GM10847 (cell line): ENCODE measurements around the gene PRR5L.

Experiments used
- POLR2A ChIP-seq: IDR thresholded peaks from 2 replicates; pipeline ENCODE4 v1.6.1; 2011; ENCODE audit not compliant: insufficient read length; ENCODE audit errors: extremely low read depth

The PRR5L gene

DNA sequence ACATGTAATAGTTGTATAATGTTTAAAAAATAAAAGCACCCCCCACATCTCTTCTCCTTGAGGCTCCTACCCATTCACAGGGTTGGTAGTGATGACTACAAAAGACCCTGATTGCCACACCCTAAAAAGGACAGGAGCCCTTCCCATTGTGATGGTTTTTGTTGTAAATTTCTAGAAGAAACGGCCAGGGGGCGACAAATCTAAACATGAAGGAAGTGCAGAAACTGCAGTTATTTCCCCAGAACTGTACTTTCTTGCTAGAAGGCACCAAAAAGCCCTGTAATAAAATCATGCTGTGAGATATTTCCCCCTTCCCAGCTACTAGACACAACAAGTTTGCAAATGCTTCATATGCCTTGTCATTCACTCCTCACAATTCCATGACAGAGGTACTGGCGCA is 10.8 kb downstream of the PRR5L start:
- no peak for TF ChIP-seq POLR2A

- TF ChIP-seq POLR2A: no peak
Observed at GRCh38 chr11:36308577-36308976, 12.5 kb downstream of the PRR5L start.

- no peak for TF ChIP-seq POLR2A
Observed at GRCh38 chr11:36309779-36310178, 13.7 kb downstream of the PRR5L start.

GRCh38 chr11:36311926-36312595 is 16.0 kb downstream of the PRR5L start:
- no peak for TF ChIP-seq POLR2A

DNA sequence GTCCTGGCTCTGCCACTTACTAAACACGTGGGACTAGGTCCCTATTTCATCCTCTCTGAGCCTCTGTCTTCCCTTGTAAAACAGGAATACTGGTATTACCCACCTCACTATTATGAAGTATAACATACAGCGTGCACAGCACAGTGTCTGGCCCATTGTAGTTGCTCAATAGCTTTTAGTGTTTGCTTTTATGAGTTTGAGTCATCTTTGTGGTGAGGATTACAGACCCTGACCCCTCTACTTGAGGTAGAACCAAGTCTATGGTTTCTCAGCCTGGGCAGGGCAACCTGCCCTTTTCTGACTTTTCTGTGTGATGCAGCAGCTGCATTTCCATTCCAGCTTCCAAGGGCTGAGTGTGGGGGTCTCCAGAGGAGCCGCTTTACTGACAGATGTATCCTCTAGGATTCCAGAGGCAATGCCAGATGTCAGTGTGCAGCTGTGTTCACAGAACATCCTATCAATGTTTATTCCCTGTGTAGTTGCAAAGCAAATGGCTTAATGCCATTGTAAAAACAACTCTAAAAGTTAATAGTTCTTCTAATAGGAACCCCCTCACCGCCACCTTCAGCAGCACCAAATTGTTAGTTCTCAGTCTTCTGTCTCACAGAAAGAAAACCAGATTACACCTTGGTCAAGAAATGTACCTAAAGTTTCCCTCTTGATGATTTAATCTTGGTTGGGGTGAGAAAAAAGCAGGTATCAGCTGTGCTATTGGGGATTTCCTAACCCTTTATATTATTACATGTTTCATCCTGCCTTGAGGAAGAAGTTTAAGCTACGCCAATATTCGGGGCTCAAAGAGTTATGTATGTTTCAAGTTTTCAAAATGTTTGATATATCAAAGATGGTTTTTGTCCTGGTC is 16.8 kb downstream of the PRR5L start:
- no peak for TF ChIP-seq POLR2A

DNA sequence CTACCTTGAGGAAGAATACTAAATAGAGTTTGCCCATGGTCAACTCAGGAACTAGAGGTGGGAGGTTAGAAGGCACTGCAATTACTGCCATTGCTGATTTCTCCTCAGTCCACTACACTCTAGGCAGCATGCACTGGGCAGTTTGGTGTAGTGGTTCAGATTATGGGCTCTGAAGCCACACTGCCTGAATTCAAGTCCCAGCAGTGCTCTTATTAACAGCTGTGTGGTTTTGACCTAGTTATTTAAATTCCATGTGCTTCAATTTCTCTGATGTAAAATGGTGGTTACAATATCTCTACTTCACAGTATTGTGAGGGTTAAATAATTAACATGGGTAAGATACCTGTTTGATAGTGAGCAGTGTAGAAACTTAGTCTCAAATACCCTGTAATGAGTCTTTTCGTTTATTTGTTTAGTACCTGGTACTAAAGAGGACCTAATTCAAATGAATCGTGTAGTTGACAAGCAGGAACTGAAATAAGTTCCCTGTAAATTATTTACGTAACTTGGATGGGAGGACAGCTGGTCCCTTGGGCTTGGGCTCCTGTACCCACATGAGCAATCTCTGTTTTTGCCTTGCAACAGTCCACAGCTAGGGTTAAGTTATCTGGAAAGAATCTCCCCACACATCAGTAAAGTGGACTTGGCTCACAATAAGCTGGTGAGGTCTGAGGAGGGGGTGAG is 17.8 kb downstream of the PRR5L start:
- no peak for TF ChIP-seq POLR2A

DNA sequence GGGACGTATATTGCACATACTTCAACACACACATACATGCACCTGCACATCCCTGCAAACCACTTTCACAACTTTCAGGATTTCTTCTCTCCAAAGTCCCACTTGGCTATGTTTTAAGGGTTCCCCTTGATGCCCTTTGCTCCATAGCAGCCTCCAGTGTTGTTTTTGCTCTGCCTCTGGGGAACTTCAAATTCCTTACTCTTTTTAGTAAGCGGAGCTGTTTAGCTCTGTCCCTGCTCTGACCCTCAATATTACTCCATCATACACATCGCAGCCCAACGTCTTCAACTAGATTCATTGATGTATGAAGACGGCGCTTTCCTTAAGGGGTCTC is 18.3 kb downstream of the PRR5L start:
- TF ChIP-seq POLR2A: no peak

DNA sequence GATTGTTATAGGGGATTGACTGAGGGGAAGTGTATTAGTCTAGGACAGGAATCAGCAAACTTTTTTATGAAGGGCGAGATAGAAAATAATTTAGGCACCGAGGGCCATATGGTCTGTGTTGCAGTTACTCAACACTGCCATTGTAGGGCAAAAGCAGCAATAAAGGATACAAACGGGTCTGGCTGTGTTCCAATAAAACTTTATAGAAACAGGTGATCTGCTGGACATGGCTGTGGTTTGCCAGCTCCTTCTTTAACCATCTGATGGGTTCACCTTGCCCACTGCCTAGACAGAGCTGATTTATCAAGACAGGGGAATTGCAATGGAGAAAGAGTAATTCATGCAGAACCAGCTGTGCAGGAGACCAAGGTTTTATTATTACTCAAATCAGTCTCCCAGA is 20.0 kb downstream of the PRR5L start:
- TF ChIP-seq POLR2A: no peak

- TF ChIP-seq POLR2A: no peak
Observed at GRCh38 chr11:36317992-36318391, 21.9 kb downstream of the PRR5L start.

DNA sequence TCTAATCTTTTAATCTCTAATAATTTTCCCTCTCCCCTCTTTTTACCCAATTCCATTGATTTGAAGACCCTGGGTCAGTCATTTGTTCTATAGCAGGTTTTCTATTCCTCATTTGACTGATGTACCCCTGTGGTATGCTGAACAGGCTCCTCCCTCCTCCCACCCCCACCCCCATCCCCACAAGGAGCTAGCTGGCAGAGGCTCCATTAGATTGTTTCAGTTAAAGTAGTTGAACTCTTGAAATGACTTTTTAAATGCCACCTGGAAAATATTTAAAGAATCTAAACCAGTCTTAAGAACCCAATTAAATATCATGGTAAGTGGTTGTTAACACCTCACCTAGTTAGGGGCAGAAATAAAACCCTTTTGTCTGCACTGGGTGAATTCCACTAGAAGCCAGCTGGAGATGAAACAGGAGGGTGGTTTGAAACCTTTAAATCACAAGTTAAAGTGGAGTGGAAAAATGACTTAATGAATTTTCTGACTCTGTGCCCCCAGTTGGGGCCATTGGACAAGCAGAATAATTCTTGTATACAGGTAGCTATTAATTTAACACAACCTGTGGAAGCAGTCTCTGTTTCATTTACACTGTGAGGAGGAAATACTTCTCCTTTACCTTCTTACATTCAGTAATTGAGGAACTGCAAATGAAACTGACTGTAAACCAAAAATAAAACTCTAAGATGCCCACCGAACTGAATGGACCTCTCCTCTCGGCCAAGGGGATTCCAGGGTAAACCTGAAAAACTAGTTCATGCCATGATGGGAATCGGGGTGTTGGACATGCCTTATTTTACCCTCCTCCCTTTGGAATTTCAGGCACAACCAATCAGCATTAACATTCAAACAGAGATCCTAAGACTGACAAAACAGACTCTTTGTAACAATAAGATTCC is 30.7 kb downstream of the PRR5L start:
- no peak for TF ChIP-seq POLR2A

DNA sequence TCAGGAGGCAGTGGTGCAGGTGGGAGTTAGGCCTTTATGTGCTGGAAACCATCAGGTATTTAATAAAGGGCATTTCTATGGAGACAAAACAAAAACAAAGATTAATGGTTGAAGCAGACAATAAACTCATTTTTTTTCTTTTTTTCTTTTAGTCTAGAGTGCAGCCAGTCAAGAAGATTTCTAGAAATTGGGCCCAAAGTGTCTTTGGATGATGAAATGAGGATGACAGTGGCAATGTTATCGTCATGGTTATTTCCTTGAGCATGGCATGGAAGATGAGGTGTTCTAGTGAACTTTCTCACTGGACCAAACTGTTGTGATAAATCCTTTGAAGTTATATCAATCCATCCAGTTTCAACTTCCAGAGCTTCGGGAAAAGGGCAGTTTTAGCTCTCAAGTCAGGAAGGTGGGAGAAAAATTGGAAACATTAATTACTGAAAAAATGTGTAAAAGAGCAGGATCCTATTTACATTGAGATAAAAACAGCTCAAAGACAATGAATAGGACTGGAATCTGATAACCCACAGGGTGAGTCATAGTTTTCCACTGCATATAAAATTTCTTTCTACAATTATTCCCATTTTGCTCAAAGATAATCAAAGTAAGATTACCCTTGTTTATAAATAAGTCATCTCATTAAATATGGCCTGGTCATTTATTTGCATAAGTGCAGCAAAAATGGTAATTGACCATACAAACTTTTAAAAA is 33.0 kb downstream of the PRR5L start:
- no peak for TF ChIP-seq POLR2A

GRCh38 chr11:36330411-36330810 is 34.3 kb downstream of the PRR5L start:
- no peak for TF ChIP-seq POLR2A

- no peak for TF ChIP-seq POLR2A
Observed at GRCh38 chr11:36333468-36333867, 37.4 kb downstream of the PRR5L start.

GRCh38 chr11:36333897-36334296 is 37.8 kb downstream of the PRR5L start:
- TF ChIP-seq POLR2A: no peak
